Astrocyte of the spinal cord (primary cell): ENCODE data around the gene KMT2E.
"Not testable (repeated sequence)": the region's sequence is repeated elsewhere in the genome, so short reads cannot be mapped to it uniquely, and the experiment has no call there.

Source experiments
- DNase-seq: peaks from one replicate; pipeline ENCODE4 v3.0.0; 2011; ENCODE audit warnings: low read depth, low spot score
- H3K4me3 ChIP-seq: 2 replicates; pipeline ENCODE4 v1.5.1; 2011; ENCODE audit warnings: low read depth, mild to moderate bottlenecking, low read length, moderate library complexity
- in situ Hi-C: cut with HindIII; loops from 2 replicates; pipeline ENCODE4 v1.10.0; 2017; ENCODE audit warnings: low sequenced_read_pairs
- TF ChIP-seq, protein P1 (sequence below): IDR thresholded peaks from 2 replicates; pipeline ENCODE4 v1.5.1; 2012; ENCODE audit warnings: low read depth, mild to moderate bottlenecking, low read length, inconsistent platforms

KMT2E gene

GRCh38 chr7:104983076-104983577 is 30.9 kb upstream of the KMT2E start:
- peak overlapping the region; percentile 60 for H3K4me3 ChIP-seq
- TF ChIP-seq, protein P1, sequence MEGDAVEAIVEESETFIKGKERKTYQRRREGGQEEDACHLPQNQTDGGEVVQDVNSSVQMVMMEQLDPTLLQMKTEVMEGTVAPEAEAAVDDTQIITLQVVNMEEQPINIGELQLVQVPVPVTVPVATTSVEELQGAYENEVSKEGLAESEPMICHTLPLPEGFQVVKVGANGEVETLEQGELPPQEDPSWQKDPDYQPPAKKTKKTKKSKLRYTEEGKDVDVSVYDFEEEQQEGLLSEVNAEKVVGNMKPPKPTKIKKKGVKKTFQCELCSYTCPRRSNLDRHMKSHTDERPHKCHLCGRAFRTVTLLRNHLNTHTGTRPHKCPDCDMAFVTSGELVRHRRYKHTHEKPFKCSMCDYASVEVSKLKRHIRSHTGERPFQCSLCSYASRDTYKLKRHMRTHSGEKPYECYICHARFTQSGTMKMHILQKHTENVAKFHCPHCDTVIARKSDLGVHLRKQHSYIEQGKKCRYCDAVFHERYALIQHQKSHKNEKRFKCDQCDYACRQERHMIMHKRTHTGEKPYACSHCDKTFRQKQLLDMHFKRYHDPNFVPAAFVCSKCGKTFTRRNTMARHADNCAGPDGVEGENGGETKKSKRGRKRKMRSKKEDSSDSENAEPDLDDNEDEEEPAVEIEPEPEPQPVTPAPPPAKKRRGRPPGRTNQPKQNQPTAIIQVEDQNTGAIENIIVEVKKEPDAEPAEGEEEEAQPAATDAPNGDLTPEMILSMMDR, result no peak
- no peak for DNase-seq
- in situ Hi-C loops, result no loop called here

- DNase-seq, result peak; percentile 90
- in situ Hi-C loops, result no loop called here
- TF ChIP-seq, protein P1, result peak; percentile 52
- H3K4me3 ChIP-seq, result peak overlapping the region; percentile 60
Measured at GRCh38 chr7:104983578-104984539, 30.1 kb upstream of the KMT2E start.

DNA sequence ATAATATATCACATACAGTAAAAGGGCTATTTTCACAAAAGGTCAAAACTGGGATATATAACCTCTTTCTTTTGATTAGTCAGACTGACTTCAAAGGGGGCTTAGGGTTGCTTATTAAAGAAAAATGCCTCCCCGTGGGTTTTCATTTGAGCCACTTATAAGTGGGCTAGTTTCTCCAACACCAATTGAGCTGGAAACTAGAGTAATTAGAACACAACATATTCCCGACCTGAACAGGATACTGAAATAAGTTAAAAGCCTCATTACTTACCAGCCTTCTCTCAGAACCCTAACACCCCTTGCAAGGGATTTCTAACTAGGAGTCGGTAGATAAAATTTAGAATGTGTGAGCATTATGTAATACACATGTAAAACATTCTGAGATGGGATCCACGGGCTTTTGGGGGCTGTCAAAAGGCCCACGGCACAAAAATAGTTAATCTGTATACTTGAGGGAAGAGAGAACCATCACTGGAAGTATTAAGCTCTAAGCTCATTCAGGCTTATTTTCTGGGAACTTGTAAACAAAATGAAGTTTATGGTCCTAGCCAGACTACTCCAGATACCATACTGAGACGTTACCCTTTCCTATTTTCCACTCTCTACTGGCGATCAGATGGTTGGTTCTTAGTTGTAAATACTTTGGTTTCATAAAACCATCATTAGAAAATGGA is 29.3 kb upstream of the KMT2E start:
- no peak for DNase-seq
- in situ Hi-C loops, result no loop called here
- H3K4me3 ChIP-seq, result peak overlapping the region; percentile 60
- TF ChIP-seq, protein P1, result no peak

- H3K4me3 ChIP-seq, result no peak overlapping the region
- DNase-seq, result no peak
- TF ChIP-seq, protein P1, result no peak
- in situ Hi-C loops, result no loop called here
Measured at GRCh38 chr7:104985259-104985617, 28.8 kb upstream of the KMT2E start.

DNA sequence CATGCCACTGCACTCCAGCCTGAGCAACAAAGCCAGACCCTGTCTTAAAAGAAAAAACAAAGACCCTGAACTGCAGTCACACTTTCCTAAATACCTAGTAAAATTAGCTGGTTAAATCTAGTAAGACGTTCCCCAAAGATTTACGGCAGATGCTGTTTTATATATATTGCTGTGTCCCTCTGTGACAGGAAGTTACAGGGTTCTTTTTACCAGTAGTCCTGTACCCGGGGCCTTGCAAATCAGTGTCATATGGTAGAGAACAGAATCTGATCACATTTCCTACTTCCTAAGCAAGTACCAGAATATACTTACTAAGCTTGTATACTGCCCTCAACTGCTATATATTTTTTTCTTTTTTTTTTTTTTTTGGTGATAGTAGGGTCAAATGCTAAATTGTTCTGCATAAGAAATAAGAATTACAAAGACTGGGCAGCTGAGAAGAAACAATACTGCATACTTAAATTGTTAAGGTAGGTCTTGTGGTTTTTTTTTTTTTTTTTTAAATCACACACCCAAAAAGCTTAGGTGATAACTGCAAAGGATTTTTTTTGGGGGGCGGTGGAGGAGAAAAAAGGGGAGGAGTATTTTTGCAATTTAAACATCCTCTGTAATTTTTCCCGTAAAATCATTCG is 27.3 kb upstream of the KMT2E start:
- in situ Hi-C loops, result no loop called here
- TF ChIP-seq, protein P1, result no peak
- no peak for DNase-seq
- H3K4me3 ChIP-seq, result no peak overlapping the region

GRCh38 chr7:104987403-104987802 is 26.6 kb upstream of the KMT2E start:
- H3K4me3 ChIP-seq, DNase-seq, in situ Hi-C loops: not testable (repeated sequence)
